Stomach (tissue), 9 donors: ENCODE measurements around the gene CDY2B. TPM values are rescaled to one million over a fixed set of nuclear protein-coding genes. Genes with fewer than 3 reads are reported as not detected.
"Not testable (repeated sequence)": the region's sequence is repeated elsewhere in the genome, so short reads cannot be mapped to it uniquely, and the experiment has no call there.

Source experiments
- DNase-seq, 2 donors: peaks; one replicate each; pipeline versions ENCODE4 v3.0.0 to v3.0.0-alpha.2; 2013 to 2019
- H3K27ac ChIP-seq, 5 donors: fragments of 200-600 bp in 4 of 5; sonication (generic) in 4 of 5; one replicate each; pipeline ENCODE4 v1.5.1; 2013 to 2019; ENCODE audit warnings: mild to moderate bottlenecking in 1 of 5, moderate library complexity in 1 of 5
- H3K27me3 ChIP-seq, 3 donors: fragments of 200-600 bp; sonication (generic); one replicate each; pipeline ENCODE4 v1.5.1; 2017 to 2019; ENCODE audit warnings: mixed run types in 1 of 3
- H3K36me3 ChIP-seq, 4 donors: fragments of 200-600 bp; sonication (generic); 1 replicate in 3 of 4; 2 replicates in 1 of 4; pipeline ENCODE4 v1.5.1; 2016 to 2019
- H3K4me1 ChIP-seq, 4 donors: fragments of 200-600 bp; sonication (generic); one replicate each; pipeline ENCODE4 v1.5.1; 2016 to 2019
- H3K4me3 ChIP-seq, 4 donors: fragments of 200-600 bp; sonication (generic) in 3 of 4; one replicate each; pipeline ENCODE4 v1.5.1; 2016 to 2019; ENCODE audit warnings: mild to moderate bottlenecking in 1 of 4
- H3K9me3 ChIP-seq, 4 donors: fragments of 200-600 bp; sonication (generic); one replicate each; pipeline ENCODE4 v1.5.1; 2016 to 2019
- WGBS, 5 donors: extraction: QIAGEN DNeasy Blood & Tissue Kit in 3 of 5; methylation state at CpG; one replicate each; pipeline versions ENCODE4 v1.1.5 to v1.1.7; 2013 to 2018; 5-methylcytosine and 5-hydroxymethylcytosine counted together
- intact Hi-C: fragments of 100-400 bp; cut with DNase I; formaldehyde crosslinking; loops from one replicate; pipeline ENCODE4 v1.15.1; 2023; ENCODE audit warnings: low total_unique reads
- polyA plus RNA-seq, 3 donors: library from polyadenylated mRNA; stranded (reverse); fragments of 200-250 nt; gene quantifications; one replicate each; pipeline ENCODE4 v1.2.3, GENCODE V29; 2013
- total RNA-seq, 5 donors: library from RNA; depleted of rRNA; stranded (reverse); fragments of >200 nt; gene quantifications; one replicate each; pipeline versions ENCODE4 v1.1.0 to v1.2.3, GENCODE V29; 2014 to 2016
- donor health status: healthy with polysubstance abuse.
- donor health status: Bipolar disorder and iron deficiency.
- donor health status: healthy.

CDY2B gene
- total and polyA plus RNA-seq, 8 donors = not detected

DNA sequence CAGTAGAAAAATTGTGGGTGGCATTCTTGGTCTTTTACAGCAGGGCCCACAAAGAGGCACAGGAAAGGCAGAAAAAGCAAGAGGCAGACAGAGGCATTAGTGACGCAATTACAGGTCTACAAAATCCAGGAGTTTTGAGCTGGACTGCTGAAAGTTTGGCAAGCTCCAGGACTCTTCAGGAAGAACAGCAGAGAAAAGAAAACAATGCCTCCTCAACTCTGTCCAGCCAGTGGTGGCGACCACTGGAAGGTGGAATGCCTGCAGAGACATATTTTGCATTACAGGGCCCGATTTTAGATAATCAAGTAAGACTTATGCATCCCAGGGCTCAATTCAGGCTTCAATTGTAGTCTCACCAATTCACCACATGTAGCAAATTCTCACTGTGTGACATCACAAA is 23.5 kb downstream of the CDY2B start:
- DNase-seq, H3K27me3 ChIP-seq, H3K4me3 ChIP-seq, intact Hi-C loops, H3K4me1 ChIP-seq, H3K36me3 ChIP-seq, H3K27ac ChIP-seq, H3K9me3 ChIP-seq: not testable (repeated sequence)
- no CpG with 5 or more reads among the region's 3 CpGs for WGBS, 5 donors

DNA sequence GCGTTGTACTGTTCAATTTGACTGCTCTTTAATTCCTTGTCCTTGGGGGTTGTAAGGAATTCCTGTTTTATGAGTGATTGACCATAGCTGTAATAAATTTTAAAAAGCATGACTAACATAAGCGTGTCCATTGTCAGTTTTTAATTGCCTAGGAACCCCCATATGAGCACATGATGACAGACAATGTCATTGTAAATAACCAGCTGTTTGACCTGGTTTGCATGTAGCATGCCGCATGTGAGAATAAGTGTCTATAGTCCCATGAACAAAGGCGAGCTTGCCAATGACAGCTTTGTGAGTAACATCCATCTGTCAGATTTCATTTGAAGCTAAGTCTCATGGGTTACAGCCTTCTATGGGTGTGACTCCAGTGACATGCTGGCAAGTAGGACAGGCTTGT is 30.9 kb downstream of the CDY2B start:
- H3K4me3 ChIP-seq, intact Hi-C loops, H3K36me3 ChIP-seq, DNase-seq, H3K27ac ChIP-seq, H3K4me1 ChIP-seq, H3K27me3 ChIP-seq, H3K9me3 ChIP-seq: not testable (repeated sequence)
- whole genome bisulfite sequencing, 5 donors = no CpG with 5 or more reads among the region's 4 CpGs

- H3K27ac ChIP-seq, H3K4me1 ChIP-seq, H3K27me3 ChIP-seq, H3K4me3 ChIP-seq, H3K9me3 ChIP-seq, intact Hi-C loops, DNase-seq, H3K36me3 ChIP-seq: not testable (repeated sequence)
- WGBS, 5 donors = no CpG with 5 or more reads among the region's 12 CpGs
Observed at GRCh38 chrY:17832149-17832548, 47.9 kb downstream of the CDY2B start.

Other genes with a start within 250 kb of the CDY2B start
- 1 to 10 TPM in 1 of 5 donors, not detected in 4; 1.3 TPM for gene CDY2A, start 145.6 kb upstream of the CDY2B start, total RNA-seq
- gene CDY2A, start 145.6 kb upstream of the CDY2B start, polyA plus RNA-seq = not detected